Fibroblast of skin of right quadriceps (primary cell): ENCODE results near the gene SLC38A11.
A peak's percentile ranks its signal among the peaks of the same experiment; 100 is the strongest.
"Not testable (repeated sequence)": the region's sequence is repeated elsewhere in the genome, so short reads cannot be mapped to it uniquely, and the experiment has no call there.

ENCODE experiments used
- DNase-seq: peaks from one replicate; pipeline ENCODE4 v3.0.0-alpha.2; 2013

SLC38A11 gene, protein sequence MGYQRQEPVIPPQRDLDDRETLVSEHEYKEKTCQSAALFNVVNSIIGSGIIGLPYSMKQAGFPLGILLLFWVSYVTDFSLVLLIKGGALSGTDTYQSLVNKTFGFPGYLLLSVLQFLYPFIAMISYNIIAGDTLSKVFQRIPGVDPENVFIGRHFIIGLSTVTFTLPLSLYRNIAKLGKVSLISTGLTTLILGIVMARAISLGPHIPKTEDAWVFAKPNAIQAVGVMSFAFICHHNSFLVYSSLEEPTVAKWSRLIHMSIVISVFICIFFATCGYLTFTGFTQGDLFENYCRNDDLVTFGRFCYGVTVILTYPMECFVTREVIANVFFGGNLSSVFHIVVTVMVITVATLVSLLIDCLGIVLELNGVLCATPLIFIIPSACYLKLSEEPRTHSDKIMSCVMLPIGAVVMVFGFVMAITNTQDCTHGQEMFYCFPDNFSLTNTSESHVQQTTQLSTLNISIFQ

DNA sequence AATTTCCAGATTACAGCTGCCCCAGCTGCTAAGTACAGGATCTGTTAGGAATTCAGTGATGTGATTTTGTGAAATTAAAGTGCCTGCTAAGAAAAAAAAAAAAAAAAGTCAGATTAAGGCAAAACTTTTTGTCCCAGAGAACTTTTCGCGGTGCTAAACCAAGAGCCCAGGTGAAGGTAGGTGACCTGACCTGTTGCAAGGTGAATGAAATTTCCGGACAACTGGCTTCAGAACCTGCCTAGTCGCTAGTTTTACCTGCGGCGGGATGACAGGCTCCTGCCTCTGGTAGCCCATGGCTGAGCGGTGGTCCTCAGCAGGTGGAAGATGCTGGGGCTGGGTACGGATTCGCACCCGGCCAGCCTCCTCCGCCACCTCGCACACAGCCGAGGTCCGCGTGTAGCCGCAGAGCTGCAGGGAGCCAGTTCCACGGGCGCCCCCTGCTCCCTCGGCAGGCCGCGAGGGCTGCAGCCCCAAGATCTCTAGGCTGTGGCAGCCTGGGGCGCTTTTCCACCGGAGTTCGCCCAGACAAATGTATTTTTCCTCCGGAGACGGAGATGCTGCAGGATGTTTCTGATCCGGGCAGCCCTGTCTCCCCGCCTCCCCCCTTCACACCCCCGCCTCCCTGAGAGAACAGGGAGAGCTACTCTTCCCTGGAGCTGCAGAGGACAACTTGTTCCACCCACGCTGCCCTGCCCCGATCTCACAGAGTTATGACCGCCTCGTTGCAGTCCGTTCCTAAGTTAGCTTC is at the start of gene SLC38A11:
Gene SLC38A11 (minus strand): TSS at position 572 of the 748 bp plus-strand sequence. CDS start 278 bp downstream, at position 294.
- no peak for DNase-seq

DNA sequence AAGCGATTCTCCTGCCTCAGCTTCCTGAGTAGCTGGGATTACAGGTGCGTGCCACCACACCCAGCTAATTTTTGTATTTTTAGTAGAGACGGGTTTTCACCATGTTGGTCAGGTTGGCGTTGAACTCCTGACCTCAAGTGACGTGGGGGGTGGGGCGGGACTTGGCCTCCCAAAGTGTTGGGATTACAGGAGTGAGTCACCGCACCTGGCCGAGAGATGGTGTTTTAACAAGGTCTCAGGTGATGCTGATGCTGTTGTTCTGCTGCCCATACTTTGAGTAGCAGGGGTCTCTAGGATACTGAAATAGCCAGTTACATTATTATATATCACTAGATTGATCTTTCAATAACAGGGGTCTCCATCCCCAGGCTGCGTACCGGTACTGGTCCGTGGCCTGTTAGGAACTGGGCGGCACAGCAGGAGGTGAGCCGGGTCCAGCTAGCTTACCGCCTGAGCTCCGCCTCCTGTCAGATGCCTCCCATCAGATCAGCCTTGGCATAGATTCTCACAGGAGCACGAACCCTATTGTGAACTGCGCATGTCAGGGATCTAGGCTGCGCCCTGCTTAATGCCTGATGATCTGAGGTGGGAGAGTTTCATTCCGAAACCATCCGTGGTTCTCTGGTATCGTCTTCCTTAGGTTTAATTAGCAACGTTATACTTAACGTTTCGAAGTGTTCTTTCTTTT is 48.3 kb upstream of the SLC38A11 start:
- no peak for DNase-seq

DNA sequence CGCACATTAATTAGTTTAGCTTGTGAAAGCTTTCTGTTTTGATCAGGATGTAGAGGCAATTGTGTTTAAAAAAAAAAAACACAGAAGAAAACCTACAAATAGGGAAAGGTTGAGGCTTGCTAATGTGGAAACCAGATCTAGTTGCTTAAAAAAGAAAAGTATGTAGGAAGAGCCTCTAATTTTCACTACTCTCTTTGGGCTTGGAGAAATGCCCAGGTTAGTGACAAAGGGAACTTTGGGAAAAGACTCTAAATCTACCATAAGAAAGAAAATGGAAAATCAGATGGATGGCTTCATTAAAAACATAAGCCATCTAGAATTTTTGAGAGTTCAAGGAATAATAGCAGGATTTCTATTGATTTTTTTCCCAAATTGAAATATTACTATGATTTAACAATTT is 47.3 kb upstream of the SLC38A11 start:
- DNase-seq, result no peak

DNA sequence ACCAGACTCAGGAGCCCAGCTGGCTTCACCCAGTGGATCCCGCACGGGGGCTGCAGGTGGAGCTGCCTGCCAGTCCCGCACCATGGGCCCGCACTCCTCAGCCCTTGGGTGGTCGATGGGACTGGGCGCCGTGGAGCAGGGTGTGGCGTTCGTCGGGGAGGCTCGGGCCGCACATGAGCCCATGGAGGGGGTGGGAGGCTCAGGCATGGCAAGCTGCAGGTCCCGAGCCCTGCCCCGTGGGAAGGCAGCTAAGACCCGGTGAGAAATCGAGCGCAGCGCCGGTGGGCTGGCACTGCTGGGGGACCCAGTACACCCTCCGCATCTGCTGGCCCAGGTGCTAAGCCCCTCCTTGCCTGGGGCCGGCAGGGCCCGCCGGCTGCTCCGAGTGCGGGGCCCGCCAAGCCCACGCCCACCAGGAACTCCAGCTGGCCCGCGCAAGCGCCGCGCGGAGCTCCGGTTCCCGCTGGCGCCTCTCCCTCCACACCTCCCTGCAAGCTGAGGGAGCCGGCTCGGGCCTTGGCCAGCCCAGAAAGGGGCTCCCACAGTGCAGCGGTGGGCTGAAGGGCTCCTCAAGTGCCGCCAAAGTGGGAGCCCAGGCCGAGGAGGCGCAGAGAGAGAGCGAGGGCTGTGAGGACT is 39.5 kb upstream of the SLC38A11 start:
- DNase-seq, result not testable (repeated sequence)

DNA sequence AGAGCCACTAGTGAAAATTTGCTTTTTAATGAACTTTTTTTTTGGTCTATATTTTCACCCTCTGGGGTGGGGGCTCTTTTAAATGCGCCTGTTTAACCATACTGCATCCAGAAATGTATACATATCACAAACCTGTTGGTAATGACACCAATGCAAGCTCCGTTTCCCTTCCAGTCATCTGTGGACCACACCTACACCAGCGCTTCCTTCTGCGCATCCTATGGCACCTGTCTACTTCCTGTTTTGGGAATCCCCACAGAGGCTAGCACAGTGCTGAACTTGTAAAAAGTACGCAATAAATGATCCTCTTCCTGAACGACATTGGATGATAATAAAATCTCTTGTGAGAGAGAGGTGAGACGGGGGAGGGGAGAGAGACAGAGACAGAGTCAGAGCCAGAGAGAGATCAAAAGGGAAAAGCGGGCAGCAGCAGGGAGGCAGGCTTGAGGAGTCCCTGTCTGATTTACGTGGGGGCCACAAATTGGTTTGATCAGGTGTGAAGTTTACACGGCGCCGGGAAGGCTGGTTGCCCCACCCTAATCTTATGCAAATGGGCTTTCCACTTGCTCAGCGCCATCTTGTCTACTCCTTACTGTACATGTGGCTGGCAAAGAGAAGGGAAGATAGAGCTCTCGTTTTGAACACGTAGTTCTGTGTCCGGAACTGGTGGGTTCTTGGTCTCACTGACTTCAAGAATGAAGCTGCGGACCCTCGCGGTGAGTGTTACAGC is 38.1 kb upstream of the SLC38A11 start:
- no peak for DNase-seq

DNA sequence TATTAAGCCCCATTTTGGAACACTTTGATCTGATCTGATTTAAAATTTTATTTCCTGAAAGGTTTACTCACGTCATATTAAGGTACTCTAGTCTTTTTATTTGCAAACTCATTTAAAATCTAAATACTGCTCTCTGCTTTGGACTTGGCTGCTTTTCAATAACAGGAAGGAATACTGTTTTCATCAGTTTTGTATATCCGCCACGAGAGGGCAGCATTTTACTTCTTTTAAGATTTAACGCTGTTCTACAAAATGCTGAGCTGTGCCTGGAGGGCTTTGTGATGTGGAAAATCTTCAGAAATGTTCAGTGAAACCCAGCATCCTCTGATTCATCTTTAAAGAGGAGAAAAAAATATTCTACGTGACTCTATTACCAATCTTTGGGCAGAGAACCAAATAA is 37.5 kb upstream of the SLC38A11 start:
- DNase-seq, result peak; percentile 90

DNA sequence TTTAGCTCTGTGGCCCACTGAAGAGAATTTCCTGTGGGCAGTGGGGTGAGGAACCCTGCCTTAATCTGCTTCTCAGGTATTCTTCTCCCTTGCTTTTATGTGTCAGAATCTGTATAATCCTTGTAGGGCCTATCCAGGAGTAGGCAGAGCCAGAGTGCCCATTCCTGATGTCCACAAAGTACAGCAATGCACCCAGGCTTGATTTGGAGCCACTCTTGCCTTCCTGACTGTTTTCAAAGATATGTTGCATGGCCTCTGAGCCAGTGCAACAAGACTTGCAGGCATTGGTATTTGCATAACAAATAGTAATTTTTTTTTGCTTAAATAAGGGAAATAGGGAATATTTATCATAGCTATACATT is 36.7 kb upstream of the SLC38A11 start:
- DNase-seq, result not testable (repeated sequence)

DNA sequence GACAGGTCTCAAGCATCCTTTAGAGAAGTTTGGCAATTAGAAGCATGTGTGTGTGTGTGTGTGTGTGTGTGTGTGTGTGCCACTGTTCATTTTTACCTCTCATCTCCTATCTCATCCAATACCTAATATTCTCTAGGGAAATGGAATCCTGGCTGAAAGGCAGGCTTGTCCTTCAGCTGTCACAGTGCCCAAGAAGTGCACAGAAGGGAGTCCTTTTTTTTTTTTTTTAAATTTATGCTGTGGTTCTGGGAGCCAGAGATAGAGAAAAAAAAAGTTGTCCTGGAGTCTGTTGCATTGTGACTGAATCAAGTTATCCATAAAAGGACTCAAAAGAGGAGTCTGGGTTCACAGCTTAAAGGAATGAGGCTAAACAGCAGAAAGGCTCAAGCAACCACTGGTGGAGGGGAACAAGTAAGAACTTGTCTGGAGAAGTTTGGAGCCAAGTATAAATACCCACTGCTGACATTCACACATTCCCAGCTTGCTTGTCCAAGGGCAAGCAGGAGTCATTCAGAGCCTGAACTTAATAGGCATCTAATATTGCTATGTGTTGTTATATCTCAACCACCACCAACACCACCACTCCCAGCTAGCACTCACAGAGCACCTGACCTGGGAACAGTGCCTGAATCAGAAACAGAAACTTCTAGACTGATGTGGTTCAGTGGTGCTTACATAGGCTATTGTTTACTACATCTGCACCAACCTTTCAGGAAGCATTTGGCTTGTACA is 36.2 kb upstream of the SLC38A11 start:
- peak; percentile 53 for DNase-seq

DNA sequence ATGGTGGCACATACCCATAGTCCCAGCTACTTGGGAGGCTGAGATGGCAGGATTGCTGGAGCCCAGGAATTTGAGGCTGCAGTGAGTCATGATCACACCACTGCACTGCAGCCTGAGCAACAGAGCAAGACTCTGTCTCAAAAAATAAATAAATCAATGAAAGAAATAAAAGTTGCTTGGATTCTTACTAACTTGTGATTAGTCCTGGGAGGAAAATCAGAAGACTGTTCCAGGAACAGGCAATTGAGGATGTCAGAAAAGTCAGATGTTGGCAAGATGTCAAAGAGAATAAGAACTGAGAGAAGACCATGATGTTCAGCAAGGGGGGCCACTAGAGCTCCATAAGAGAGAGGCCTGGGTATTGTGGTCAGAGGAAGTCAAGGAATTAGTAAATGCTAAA is 35.6 kb upstream of the SLC38A11 start:
- peak; percentile 89 for DNase-seq

DNA sequence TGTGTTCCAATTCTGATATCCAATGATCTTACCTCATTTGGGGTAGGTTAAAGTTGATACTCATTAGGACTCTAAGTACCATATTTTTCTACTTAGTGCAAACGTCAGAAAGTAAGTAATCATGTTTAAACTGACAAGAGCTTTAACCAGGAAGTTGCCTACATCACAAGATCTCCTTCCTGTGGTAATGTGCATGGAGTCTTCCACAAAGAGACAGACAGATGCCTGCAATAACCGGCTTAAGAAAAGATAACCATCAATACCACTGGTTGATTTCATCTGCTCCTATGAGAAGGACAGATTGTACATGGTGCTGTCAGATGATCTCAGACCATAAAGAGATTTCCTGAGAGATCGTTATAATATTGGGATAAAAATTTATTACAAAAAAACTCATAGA is 33.5 kb upstream of the SLC38A11 start:
- DNase-seq, result not testable (repeated sequence)

DNA sequence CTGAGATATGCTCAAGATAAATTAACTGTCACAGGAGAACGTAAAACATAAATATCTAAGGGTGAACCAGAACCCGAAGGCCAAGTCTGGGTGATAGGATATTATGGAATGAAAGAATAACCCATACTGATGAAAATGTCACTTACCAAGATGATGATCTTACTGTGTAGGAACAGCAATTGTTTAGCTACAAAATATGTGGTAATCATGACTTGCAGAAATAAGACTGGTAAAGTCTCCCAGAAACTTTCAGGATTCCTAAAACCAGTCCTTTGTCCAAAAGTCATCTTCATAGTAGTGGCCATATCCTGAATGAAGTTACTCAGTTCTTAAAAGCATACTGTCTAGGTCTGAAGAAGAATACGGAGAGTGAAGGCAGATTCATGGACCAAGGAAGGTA is 30.7 kb upstream of the SLC38A11 start:
- not testable (repeated sequence) for DNase-seq

DNA sequence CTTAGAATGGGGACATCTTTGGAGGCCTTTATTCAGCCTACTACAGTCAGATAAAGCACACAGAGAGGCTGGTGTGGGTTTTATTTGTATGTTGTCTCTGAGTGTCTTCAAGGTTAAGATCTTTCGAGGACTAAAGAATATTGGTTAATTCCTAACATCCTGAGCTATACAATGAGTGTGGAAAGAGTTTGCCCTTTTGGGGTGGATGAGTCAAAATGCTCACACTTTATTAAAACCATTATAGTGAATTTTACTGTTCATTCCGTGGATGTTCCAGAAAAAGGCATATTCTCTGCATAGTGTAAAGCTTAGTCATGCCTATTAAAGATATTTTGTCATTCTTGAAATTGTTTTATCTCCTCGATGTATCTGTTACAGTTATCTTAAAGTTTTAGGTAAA is 29.1 kb upstream of the SLC38A11 start:
- DNase-seq, result peak; percentile 84

DNA sequence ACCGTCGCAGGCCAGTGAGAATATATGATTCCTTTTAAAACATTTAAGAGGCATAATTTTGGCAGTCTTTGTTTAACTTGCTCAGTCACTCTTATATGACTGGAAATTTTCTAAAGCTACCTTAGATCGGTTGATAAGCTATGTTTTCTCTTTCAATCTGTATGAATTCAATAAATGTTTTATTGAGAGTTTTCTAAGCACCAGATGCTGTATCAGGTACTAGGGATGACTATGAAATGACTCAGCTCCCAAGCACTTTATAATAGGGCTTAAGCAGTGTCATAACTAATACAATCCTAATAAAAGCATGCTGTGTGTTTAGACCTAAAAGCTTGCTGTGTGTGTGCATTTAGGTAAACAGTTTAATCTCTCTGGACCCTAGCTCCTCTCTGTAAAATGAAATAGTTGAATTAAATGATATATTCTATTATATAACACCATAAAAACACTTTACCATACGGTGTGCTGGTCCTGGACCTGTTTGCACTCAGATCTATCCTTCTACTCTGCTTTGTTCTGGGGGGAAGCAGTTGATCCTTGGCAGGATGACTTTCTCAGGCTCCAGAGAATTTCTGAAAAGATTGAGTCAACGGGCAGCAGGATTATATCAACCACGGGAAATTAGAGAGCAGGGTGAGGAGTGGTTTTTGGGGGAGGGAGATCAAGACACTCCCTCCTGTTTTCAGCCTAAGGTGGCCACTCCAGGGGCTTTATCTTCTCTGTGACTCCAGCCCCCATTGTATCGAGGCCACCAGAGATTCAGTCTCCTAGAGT is 26.1 kb upstream of the SLC38A11 start:
- peak; percentile 69 for DNase-seq

DNA sequence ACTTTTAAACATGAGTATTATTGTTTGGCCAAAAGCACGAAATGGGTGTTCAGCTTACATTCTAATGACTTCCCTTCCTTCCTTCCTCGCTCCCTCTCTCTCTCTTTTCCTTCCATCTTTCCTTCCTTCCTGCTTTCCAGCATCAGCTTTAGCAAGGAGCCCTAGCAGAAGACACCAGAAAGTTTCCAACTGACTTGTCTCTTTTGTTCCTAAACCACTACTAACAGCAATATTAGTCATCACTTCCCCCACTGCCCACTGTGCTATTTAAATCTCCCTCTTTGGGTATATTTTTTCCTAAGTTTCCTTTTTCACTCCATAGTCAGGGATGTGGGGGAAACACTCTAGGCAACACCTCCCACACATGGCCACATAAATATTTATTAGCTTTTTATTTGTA is 25.4 kb upstream of the SLC38A11 start:
- DNase-seq, result peak; percentile 38

DNA sequence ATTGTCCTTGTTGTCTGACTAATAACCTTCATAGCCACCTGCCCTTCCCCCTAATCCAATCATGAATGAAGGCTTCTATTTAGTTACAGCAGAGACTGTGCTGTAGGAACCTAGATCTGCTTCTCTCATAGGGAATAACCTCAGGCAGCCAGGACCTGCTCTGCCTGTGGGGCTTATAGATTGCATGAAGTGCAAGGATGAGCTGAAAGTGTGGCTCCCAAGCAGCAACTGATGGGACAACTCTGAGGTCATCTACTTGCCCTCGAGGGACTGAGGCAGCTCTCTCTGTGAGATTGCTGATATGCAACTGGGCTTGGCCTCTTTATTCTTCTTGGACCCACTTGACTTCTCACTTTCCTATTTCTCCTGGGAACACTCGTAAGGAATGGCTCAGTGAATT is 23.8 kb upstream of the SLC38A11 start:
- DNase-seq, result no peak

DNA sequence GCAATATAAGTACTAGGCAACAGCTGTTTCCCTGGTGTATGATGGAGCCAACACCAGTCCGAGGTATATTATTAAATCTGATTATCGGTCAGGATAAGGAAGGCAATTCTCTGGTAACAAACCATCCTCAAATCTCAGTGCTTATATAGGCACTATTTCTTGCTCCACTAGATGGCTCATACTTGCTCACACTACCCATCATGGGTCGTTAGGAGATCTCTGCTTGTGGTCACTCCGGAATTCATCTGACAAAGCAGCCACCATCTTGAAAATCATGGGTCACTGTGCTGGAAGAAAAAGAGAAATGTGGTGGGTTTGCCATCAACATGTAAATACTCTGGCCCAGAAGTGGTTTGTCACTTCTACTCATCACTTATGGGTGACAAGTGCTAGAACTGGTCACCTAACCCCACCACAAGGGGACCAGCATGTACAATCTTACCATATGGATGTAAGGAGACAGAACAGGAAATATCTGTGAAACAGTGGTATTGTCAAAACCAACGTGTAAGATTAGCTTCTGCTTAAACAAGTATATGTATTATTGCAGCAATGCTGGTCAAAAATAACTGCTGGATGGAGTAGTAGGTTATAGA is 21.6 kb upstream of the SLC38A11 start:
- DNase-seq, result peak; percentile 19

DNA sequence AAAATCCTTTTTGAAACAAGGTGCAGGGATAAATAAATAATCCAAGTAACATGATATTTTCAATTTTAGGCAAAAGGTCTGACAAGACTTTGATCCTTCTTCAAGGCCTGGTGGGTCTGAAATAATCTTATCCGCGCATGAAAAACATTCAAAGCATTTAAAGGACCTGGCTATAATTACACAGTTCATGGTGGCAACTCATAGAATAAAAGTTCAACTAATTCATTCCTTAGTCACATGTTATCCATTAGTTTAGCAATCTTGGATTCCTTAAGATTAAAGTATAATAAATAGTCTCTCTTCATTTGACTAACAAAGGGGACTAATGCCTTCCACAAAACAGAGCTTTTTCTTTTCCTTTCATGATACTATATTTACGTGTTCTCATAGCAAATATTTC is 21.0 kb upstream of the SLC38A11 start:
- peak; percentile 64 for DNase-seq

DNA sequence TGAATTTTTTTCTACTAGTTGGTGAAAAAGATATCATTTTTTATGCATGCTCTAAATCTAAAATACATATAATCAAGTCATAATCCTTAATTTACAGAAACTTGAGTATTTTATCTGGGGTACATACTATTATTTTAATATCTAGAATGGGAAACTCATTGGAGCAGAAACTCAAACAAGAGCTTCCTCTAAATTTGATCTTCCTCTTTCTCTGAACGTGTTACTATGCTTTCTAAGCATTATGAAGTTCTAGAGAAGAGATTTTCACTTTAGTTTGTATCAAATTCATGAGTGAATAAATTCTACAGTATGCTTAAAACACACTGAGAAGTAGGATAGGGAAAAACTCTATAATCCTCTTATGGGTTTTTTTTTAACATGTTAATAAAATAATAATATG is 20.6 kb upstream of the SLC38A11 start:
- DNase-seq, result no peak

DNA sequence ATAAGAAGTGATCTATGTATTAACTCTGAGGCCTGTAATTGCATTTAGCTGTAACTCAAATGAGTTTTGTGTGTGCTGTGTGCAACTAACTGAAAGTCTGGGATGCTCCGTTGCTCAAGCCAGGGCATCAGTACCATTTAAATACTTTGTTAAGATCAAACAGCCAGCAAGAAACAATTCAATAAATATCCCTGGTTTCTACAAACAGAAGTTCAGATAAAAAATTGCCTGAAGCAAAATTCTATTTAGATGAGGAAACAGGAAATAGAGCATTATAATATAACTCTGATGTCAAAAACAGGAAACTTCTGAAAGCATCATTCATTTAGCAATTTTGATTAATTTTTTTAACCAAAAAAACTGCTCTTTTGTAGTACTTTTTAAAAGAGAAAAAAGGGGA is 18.9 kb upstream of the SLC38A11 start:
- no peak for DNase-seq

DNA sequence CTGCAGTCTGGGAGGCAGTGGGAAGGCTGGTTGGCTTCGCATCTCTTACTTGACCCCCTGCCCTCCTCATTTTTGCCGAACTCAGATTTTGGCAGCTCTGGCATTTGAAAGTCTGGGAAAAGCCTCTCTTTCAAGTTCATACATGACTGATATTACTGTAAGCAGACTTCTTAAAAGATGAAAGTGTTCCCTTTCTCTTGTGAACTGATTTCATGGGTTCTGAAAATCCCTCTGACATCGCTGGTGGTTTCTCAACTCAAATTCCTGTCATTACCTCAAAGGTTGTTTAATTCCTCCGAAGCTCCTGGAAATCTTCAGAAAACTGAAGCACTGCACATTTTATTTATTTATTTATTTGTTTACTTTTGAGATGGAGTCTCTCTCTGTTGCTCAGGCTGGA is 16.9 kb upstream of the SLC38A11 start:
- DNase-seq, result no peak
